ENCODE measurements around the gene LRRK1.

GRCh38 chr15:101014921-101015841 lies 96.0 kb downstream of the LRRK1 start:
- TF ChIP-seq CTCF (IDR thresholded peaks at IDR 0.05; ENCODE audit: borderline replicate concordance, extremely low read depth, low read length, poor library complexity, severe bottlenecking) (peak; percentile 91), EZH2 (IDR thresholded peaks at IDR 0.05; ENCODE audit: borderline replicate concordance, low read depth, low read length, severe bottlenecking) (no peak)
